MCF 10A (cell line): ENCODE measurements around the gene DCDC1. TPM values are rescaled to one million over a fixed set of nuclear protein-coding genes. Genes with fewer than 3 reads are reported as not detected.

Source experiments
- BruUV-seq: library from RNA; stranded (reverse); fragments of 400-500 nt; replicated peaks from 2 replicates; lab custom pipeline; 2021; lab: Mats Ljungman, UMichigan
- CTCF ChIA-PET: fragments of 300-600 bp; sonication (Branson Sonifier 250); formaldehyde crosslinking; extraction: SDS; loops from one replicate; lab custom pipeline; 2021; ENCODE audit warnings: antibody characterized with exemption, inconsistent platforms; lab: Yijun Ruan, JAX
- POLR2A ChIA-PET: fragments of 300-600, 350-650 bp; sonication (Branson Sonifier 250); formaldehyde crosslinking; extraction: SDS; loops from one replicate; lab custom pipeline; 2020; ENCODE audit warnings: antibody characterized with exemption, inconsistent platforms; lab: Yijun Ruan, JAX
- DNase-seq: peaks from one replicate; pipeline ENCODE4 v3.0.0-alpha.2; 2018; ENCODE audit not compliant: unreplicated experiment
- H3K27ac Mint-ChIP-seq: one replicate; pipeline ENCODE4 v1.8.0; 2022; ENCODE audit warnings: mild to moderate bottlenecking, low read depth, mixed read lengths; ENCODE audit not compliant: unreplicated experiment
- H3K27me3 Mint-ChIP-seq: one replicate; pipeline ENCODE4 v1.8.0; 2022; ENCODE audit warnings: mixed read lengths; ENCODE audit not compliant: insufficient read depth, unreplicated experiment
- H3K36me3 Mint-ChIP-seq: one replicate; pipeline ENCODE4 v1.8.0; 2022; ENCODE audit warnings: mild to moderate bottlenecking, moderate library complexity, mixed read lengths; ENCODE audit not compliant: insufficient read depth, unreplicated experiment
- H3K4me1 Mint-ChIP-seq: one replicate; pipeline ENCODE4 v1.8.0; 2022; ENCODE audit warnings: mixed read lengths; ENCODE audit not compliant: insufficient read depth, unreplicated experiment
- H3K4me3 Mint-ChIP-seq: one replicate; pipeline ENCODE4 v1.8.0; 2022; ENCODE audit warnings: mild to moderate bottlenecking, moderate library complexity, mixed read lengths; ENCODE audit not compliant: unreplicated experiment
- H3K9me3 Mint-ChIP-seq: one replicate; pipeline ENCODE4 v1.8.0; 2022; ENCODE audit warnings: mixed read lengths; ENCODE audit not compliant: unreplicated experiment
- CTCF ChIP-seq: fragments of 200-600 bp; IDR thresholded peaks from one replicate; pipeline ENCODE4 v1.8.0; 2022; ENCODE audit warnings: antibody characterized with exemption, mild to moderate bottlenecking; ENCODE audit not compliant: unreplicated experiment
- intact Hi-C: fragments of 100-400 bp; cut with micrococcal nuclease; formaldehyde crosslinking; loops from 2 replicates; pipeline ENCODE4 v1.14.1; 2022
- total RNA-seq: library from RNA; stranded (reverse); gene quantifications from 2 replicates; pipeline ENCODE4 v1.2.3, GENCODE V29; 2022

DCDC1 gene
- total RNA-seq, 1 experiment from 2014 or later = 0.19 TPM

DNA sequence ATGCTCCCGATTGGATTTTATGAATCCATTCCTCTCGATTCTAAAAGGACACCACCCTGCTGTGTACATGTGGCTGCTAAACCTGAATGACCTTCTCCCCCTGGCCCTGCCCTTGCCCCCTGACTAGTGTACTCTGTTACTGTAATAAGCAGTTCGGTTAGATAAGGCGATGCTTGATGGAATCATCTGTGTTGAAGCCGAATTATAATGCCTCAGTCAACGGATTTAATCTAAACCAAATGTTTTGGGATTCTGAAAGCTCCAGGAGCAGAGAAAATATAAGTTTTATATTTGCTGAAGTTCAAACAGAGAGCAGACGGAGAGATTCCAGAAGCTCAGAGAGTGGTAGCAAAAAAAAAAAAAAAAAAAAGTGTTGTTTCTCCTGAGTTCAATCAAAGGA is 508.0 kb downstream of the DCDC1 start:
- no peak overlapping the region for H3K27ac Mint-ChIP-seq
- peaks cover 57% of the 10 kb centered on the region for H3K27me3 Mint-ChIP-seq
- no peak for DNase-seq
- no peaks in the 10 kb centered on the region for H3K4me1 Mint-ChIP-seq
- no peak overlapping the region for H3K4me3 Mint-ChIP-seq
- no peaks in the 10 kb centered on the region for H3K36me3 Mint-ChIP-seq
- H3K9me3 Mint-ChIP-seq = no peaks in the 10 kb centered on the region
- no TSS peak for BruUV-seq
- POLR2A ChIA-PET = no interaction called here
- intact Hi-C loops = no loop called here
- TF ChIP-seq CTCF = no peak
- CTCF ChIA-PET = interaction anchor here (0.6 to 1.9 kb wide), 3 partner anchors 11 to 1702 kb away, joined by 3 to 6 read pairs (median 5); no protein-coding TSS in a partner anchor

DNA sequence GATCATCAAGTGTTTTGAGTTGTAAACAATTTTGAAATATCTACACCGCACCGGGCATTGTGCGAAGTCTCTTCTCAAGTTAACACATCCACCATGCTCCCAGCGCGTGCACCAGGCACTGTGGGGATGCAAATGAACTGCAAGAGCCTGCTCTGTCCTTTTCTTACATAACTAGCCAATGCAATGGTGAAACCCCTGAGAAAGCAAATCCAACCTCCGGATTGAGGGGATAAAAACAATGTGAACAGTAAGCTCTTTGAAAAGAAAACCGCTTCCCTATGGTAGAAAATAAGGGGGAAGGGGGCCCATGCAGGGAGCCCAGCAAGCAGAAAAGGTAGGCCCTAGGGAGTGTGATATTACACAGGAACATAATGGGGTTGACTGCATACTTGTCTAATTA is 508.5 kb downstream of the DCDC1 start:
- Mint-ChIP-seq H3K4me1 (no peaks in the 10 kb centered on the region), H3K4me3 (no peak overlapping the region), H3K27me3 (peaks cover 61% of the 10 kb centered on the region), H3K36me3 (no peaks in the 10 kb centered on the region), H3K27ac (no peak overlapping the region), H3K9me3 (no peaks in the 10 kb centered on the region)
- DNase-seq = no peak
- BruUV-seq = no TSS peak
- intact Hi-C loops = no loop called here
- ChIA-PET POLR2A (interaction anchor here (0.7 kb wide), 1 partner anchor 539 kb away, joined by 3 read pairs; no protein-coding TSS in a partner anchor), CTCF (interaction anchor here (0.6 to 1.9 kb wide), 3 partner anchors 8 to 516 kb away, joined by 3 to 5 read pairs (median 3); no protein-coding TSS in a partner anchor)
- TF ChIP-seq CTCF = no peak

DNA sequence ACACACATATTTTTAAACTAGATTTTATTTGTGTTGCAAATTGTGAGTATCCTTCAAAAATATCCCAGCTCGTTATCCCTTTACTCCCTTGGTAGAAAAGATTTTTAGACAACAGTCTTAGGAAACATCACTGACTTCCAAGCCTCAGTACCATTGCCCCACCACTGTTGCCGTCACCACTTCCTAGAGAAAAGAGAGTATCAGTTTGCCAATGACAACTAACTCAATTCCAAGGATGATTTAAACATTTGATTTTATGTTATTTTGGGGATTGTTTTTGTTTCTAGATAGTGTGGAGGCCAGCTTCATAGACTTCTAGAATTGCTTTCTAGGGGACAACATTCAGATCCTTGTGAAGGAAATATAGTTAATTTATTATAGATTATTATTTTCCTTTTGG is 509.4 kb downstream of the DCDC1 start:
- ChIA-PET POLR2A (no interaction called here), CTCF (interaction anchor here (0.6 to 1.4 kb wide), 4 partner anchors 20 to 1045 kb away, joined by 3 to 9 read pairs (median 4); no protein-coding TSS in a partner anchor)
- intact Hi-C loops = no loop called here
- Mint-ChIP-seq H3K27me3 (peaks cover 62% of the 10 kb centered on the region), H3K4me3 (no peak overlapping the region), H3K27ac (no peak overlapping the region), H3K9me3 (no peaks in the 10 kb centered on the region), H3K36me3 (no peaks in the 10 kb centered on the region), H3K4me1 (no peaks in the 10 kb centered on the region)
- no TSS peak for BruUV-seq
- no peak for TF ChIP-seq CTCF
- no peak for DNase-seq

DNA sequence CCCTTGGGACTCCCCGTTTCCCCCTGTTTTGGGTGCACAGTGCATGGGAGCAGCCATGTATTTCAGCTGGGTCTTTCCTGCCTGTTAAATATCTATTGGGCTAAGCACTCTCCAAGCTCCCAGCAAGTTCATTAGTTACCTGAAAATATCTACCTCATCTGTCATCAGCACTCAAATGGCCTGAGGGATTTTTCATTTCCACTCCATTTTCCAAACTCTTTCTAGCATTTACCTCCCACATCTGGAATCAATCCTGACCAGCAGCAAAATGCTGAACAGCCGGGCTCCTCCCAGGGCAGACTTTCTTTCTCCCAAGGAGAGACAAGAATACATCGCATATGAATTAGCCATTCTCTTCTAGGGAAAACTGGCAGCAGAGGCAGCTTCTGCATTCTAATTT is 509.9 kb downstream of the DCDC1 start:
- DNase-seq = no peak
- Mint-ChIP-seq H3K4me3 (no peak overlapping the region), H3K27ac (no peak overlapping the region), H3K4me1 (no peaks in the 10 kb centered on the region), H3K36me3 (no peaks in the 10 kb centered on the region), H3K27me3 (peaks cover 62% of the 10 kb centered on the region), H3K9me3 (no peaks in the 10 kb centered on the region)
- no TSS peak for BruUV-seq
- POLR2A ChIA-PET = no interaction called here
- CTCF ChIA-PET = interaction anchor here (0.6 to 1.4 kb wide), 5 partner anchors 20 to 514 kb away, joined by 3 to 9 read pairs (median 3); no protein-coding TSS in a partner anchor
- TF ChIP-seq CTCF = no peak
- intact Hi-C loops = loop anchor here (5.0 kb wide), 1 partner anchor 58 kb away; no protein-coding TSS in a partner anchor
